Bladder microvascular endothelial cell (primary cell): ENCODE data around the gene SCYGR6. TPM values are rescaled to one million over a fixed set of nuclear protein-coding genes. Genes with fewer than 3 reads are reported as not detected.

Experiments
- total RNA-seq: library from RNA; depleted of rRNA; stranded (reverse); fragments of >200 nt; gene quantifications from 2 replicates; pipeline ENCODE4 v1.2.3, GENCODE V29; 2014

Gene SCYGR6, protein sequence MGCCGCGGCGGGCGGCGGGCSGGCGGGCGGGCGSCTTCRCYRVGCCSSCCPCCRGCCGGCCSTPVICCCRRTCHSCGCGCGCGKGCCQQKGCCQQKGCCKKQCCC
- total RNA-seq, result not detected in 2 replicates

DNA sequence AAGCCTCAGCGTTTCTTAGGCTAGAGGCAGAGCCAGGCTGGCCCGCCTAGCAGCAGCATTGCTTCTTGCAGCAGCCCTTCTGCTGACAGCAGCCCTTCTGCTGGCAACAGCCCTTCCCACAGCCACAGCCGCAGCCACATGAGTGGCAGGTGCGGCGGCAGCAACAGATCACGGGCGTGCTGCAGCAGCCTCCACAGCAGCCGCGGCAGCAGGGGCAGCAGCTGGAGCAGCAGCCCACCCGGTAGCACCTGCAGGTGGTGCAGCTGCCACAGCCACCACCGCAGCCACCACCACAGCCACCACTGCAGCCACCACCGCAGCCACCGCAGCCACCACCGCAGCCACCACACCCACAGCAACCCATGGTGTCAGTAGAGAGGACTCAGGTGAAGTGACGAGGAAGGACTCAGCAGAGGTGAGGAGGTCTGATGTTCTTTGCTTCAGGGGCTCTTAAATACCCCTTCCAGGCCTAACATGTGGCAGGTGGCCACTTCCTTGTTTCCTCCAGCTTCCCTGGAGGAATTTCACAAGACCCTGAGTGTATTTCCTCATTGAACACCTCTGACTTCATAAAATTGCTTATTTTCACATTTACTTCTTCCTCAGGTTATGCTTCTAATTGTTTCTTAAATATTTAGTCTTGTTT, at the start of gene SCYGR6:
TSS of gene SCYGR6 (minus strand) at position 364 of the 646 bp plus-strand sequence. CDS start at position 364, 0 bp downstream.

GRCh38 chr2:227745594-227745993, 21.0 kb upstream of the SCYGR6 start, which contains the start of gene SCYGR8:
Gene SCYGR8, plus strand, starts transcription at chr2:227745894. Its CDS starts 0 bp downstream, at chr2:227745894.

DNA sequence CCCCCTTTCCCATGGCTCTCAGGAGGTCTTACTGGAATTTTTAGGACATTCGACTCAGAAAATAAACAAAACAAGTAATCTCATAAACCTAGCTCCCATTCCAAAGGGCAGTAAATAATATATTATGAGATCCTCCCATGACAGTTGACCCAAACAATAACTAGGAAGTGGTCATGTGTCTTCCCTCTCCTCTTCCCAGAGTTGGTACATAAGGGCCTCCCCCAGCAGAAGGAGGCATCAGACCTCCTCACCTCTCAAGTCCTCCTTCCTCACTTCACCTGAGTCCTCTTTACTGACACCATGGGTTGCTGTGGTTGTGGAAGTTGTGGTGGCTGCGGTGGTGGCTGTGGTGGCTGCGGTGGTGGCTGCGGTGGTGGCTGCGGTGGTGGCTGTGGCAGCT, 3.5 kb upstream of the SCYGR6 start, which contains the start of gene SCYGR7:
TSS of gene SCYGR7 (plus strand) at position 301 of the 400 bp plus-strand sequence. CDS start at position 301, 0 bp downstream.

GRCh38 chr2:227717687-227718567, 6.6 kb downstream of the SCYGR6 start, which contains the start of gene SLC19A3:
Gene SLC19A3, minus strand, starts transcription at chr2:227718028. Its CDS starts 15,710 bp downstream, at chr2:227702318.

Other genes with a start within 250 kb of the SCYGR6 start
- not detected in 2 replicates for gene SCYGR2, start 125.9 kb downstream of the SCYGR6 start, total RNA-seq
- gene SCYGR3, start 109.9 kb downstream of the SCYGR6 start, total RNA-seq, result not detected in 2 replicates
- gene SCYGR4, start 107.3 kb downstream of the SCYGR6 start, total RNA-seq, result not detected in 2 replicates
- not detected in 2 replicates for gene SCYGR5, start 58.0 kb downstream of the SCYGR6 start, total RNA-seq
- gene SLC19A3, start 6.7 kb downstream of the SCYGR6 start, total RNA-seq, result not detected in 2 replicates
- not detected in 2 replicates for gene SCYGR7, start 3.6 kb upstream of the SCYGR6 start, total RNA-seq
- not detected in 2 replicates for gene SCYGR8, start 21.1 kb upstream of the SCYGR6 start, total RNA-seq
- gene CCL20, start 89.1 kb upstream of the SCYGR6 start, total RNA-seq, result 0.49 and 5.5 TPM in 2 replicates
- gene DAW1, start 146.9 kb upstream of the SCYGR6 start, total RNA-seq, result under 0.01 TPM in 1 of 2 replicates, not detected in the other